ENCODE results near the gene CDH24. TPM values are rescaled to one million over a fixed set of nuclear protein-coding genes. Genes with fewer than 3 reads are reported as not detected.

CDH24 gene
- total RNA-seq, 2 donors from 2014 or later: 16.9 to 17.2 TPM

- no peaks in the 10 kb centered on the region for H3K27me3 Mint-ChIP-seq (ENCODE audit: insufficient read depth)
- 66 to 89% methylated on average over 3 to 5 of the region's 5 CpGs for whole genome bisulfite sequencing, 2 experiments (ENCODE audit: insufficient coverage in 1 of 2, insufficient read length in 1 of 2)
- DNase-seq: peak; percentile 80
- H3K27ac Mint-ChIP-seq: peak overlapping the region; percentile 97
- H3K4me3 ChIP-seq (ENCODE audit: low read length): peak overlapping the region; percentile 90
- TF ChIP-seq CTCF (conservative IDR thresholded peaks at IDR 0.05): no peak
- no peaks in the 10 kb centered on the region for H3K9me3 Mint-ChIP-seq
- H3K4me3 Mint-ChIP-seq: peak overlapping the region; percentile 90
- no peaks in the 10 kb centered on the region for H3K9me3 ChIP-seq (ENCODE audit: control insufficient read depth, low read length)
- H3K27me3 ChIP-seq (ENCODE audit: control insufficient read depth, insufficient read depth, low read length, poor library complexity, severe bottlenecking): no peaks in the 10 kb centered on the region
- H3K4me1 ChIP-seq (ENCODE audit: control insufficient read depth, insufficient read depth, low read length): peaks cover 42% of the 10 kb centered on the region
- H3K36me3 ChIP-seq (ENCODE audit: control insufficient read depth, insufficient read depth, low read length): peaks cover 67% of the 10 kb centered on the region
- peaks cover 59% of the 10 kb centered on the region for H3K4me1 Mint-ChIP-seq
- H3K9ac ChIP-seq (ENCODE audit: extremely low read depth, low read length, poor library complexity, severe bottlenecking): no peak overlapping the region
- peaks cover 59% of the 10 kb centered on the region for H3K36me3 Mint-ChIP-seq (ENCODE audit: low read depth)
- peak overlapping the region; percentile 63 for H3K27ac ChIP-seq (ENCODE audit: low read depth, low read length)
Measured at GRCh38 chr14:23071921-23072539, 14.7 kb upstream of the CDH24 start.

GRCh38 chr14:23071244-23071920 is 14.1 kb upstream of the CDH24 start:
- no peaks in the 10 kb centered on the region for H3K9me3 Mint-ChIP-seq
- no peaks in the 10 kb centered on the region for H3K27me3 Mint-ChIP-seq (ENCODE audit: insufficient read depth)
- peak overlapping the region; percentile 97 for H3K27ac Mint-ChIP-seq
- DNase-seq: peak; percentile 94
- no peak for TF ChIP-seq CTCF (conservative IDR thresholded peaks at IDR 0.05)
- peak overlapping the region; percentile 90 for H3K4me3 ChIP-seq (ENCODE audit: low read length)
- peaks cover 67% of the 10 kb centered on the region for H3K36me3 ChIP-seq (ENCODE audit: control insufficient read depth, insufficient read depth, low read length)
- peak overlapping the region; percentile 63 for H3K27ac ChIP-seq (ENCODE audit: low read depth, low read length)
- H3K9me3 ChIP-seq (ENCODE audit: control insufficient read depth, low read length): no peaks in the 10 kb centered on the region
- peaks cover 57% of the 10 kb centered on the region for H3K4me1 Mint-ChIP-seq
- peak overlapping the region; percentile 90 for H3K4me3 Mint-ChIP-seq
- no peaks in the 10 kb centered on the region for H3K27me3 ChIP-seq (ENCODE audit: control insufficient read depth, insufficient read depth, low read length, poor library complexity, severe bottlenecking)
- H3K36me3 Mint-ChIP-seq (ENCODE audit: low read depth): peaks cover 64% of the 10 kb centered on the region
- H3K9ac ChIP-seq (ENCODE audit: extremely low read depth, low read length, poor library complexity, severe bottlenecking): peak overlapping the region; percentile 88
- WGBS, 2 experiments (ENCODE audit: insufficient coverage in 1 of 2, insufficient read length in 1 of 2): 2% methylated on average over 7 to 14 of the region's 14 CpGs
- H3K4me1 ChIP-seq (ENCODE audit: control insufficient read depth, insufficient read depth, low read length): peaks cover 39% of the 10 kb centered on the region

GRCh38 chr14:23070262-23071129 is 13.2 kb upstream of the CDH24 start:
- H3K36me3 Mint-ChIP-seq (ENCODE audit: low read depth): peaks cover 66% of the 10 kb centered on the region
- Histone ChIP-seq H3K36me3 (ENCODE audit: control insufficient read depth, insufficient read depth, low read length) (peaks cover 67% of the 10 kb centered on the region), H3K9me3 (ENCODE audit: control insufficient read depth, low read length) (no peaks in the 10 kb centered on the region), H3K27me3 (ENCODE audit: control insufficient read depth, insufficient read depth, low read length, poor library complexity, severe bottlenecking) (no peaks in the 10 kb centered on the region), H3K4me1 (ENCODE audit: control insufficient read depth, insufficient read depth, low read length) (peaks cover 34% of the 10 kb centered on the region), H3K9ac (ENCODE audit: extremely low read depth, low read length, poor library complexity, severe bottlenecking) (peak overlapping the region; percentile 88), H3K4me3 (ENCODE audit: low read length) (peak overlapping the region; percentile 90), H3K27ac (ENCODE audit: low read depth, low read length) (peak overlapping the region; percentile 59)
- H3K27ac Mint-ChIP-seq: peak overlapping the region; percentile 97
- peak overlapping the region; percentile 90 for H3K4me3 Mint-ChIP-seq
- TF ChIP-seq CTCF (conservative IDR thresholded peaks at IDR 0.05): no peak
- 7 to 9% methylated on average over 6 to 10 of the region's 10 CpGs for WGBS, 2 experiments (ENCODE audit: insufficient coverage in 1 of 2, insufficient read length in 1 of 2)
- H3K9me3 Mint-ChIP-seq: no peaks in the 10 kb centered on the region
- H3K4me1 Mint-ChIP-seq: peaks cover 58% of the 10 kb centered on the region
- no peaks in the 10 kb centered on the region for H3K27me3 Mint-ChIP-seq (ENCODE audit: insufficient read depth)
- peak; percentile 53 for DNase-seq
